Mesendoderm (in vitro differentiated cells): ENCODE data around the gene WASF1. TPM values are rescaled to one million over a fixed set of nuclear protein-coding genes. Genes with fewer than 3 reads are reported as not detected.

Experiments
- DNase-seq: peaks from one replicate; pipeline ENCODE4 v3.0.0; 2013
- H2AK5ac ChIP-seq: 2 replicates; pipeline ENCODE4 v1.6.1; 2013; ENCODE audit warnings: low read length, inconsistent platforms
- H2BK120ac ChIP-seq: 2 replicates; pipeline ENCODE4 v1.6.1; 2013; ENCODE audit warnings: low read depth, mild to moderate bottlenecking, low read length, moderate library complexity, mixed read lengths
- H2BK15ac ChIP-seq: replicated peaks from 2 replicates; pipeline ENCODE4 v1.6.1; 2013; ENCODE audit warnings: low read depth, mild to moderate bottlenecking, moderate library complexity
- H2BK5ac ChIP-seq: 2 replicates; pipeline ENCODE4 v1.6.1; 2013; ENCODE audit warnings: low read length, inconsistent platforms
- H3K18ac ChIP-seq: 2 replicates; pipeline ENCODE4 v1.6.1; 2013; ENCODE audit warnings: mild to moderate bottlenecking, low read length, mixed read lengths
- H3K23ac ChIP-seq: one replicate; pipeline ENCODE4 v1.6.1; 2013; ENCODE audit warnings: low read length
- H3K27ac ChIP-seq: 2 replicates; pipeline ENCODE4 v1.5.1; 2013; ENCODE audit warnings: low read depth, mild to moderate bottlenecking, inconsistent platforms, low read length, moderate library complexity
- H3K27me3 ChIP-seq: 2 replicates; pipeline ENCODE4 v1.6.1; 2013; ENCODE audit warnings: low read length, control low read depth, mild to moderate bottlenecking, inconsistent platforms; ENCODE audit not compliant: insufficient read depth, poor library complexity
- H3K36me3 ChIP-seq: 2 replicates; pipeline ENCODE4 v1.6.1; 2013; ENCODE audit warnings: low read length, inconsistent platforms; ENCODE audit not compliant: control insufficient read depth, insufficient read depth
- H3K4ac ChIP-seq: one replicate; pipeline ENCODE4 v1.6.1; 2013; ENCODE audit warnings: low read depth, mild to moderate bottlenecking, low read length, moderate library complexity
- H3K4me1 ChIP-seq: 2 replicates; pipeline ENCODE4 v1.6.1; 2013; ENCODE audit warnings: low read depth, low read length, inconsistent platforms; ENCODE audit not compliant: control insufficient read depth
- H3K4me2 ChIP-seq: 2 replicates; pipeline ENCODE4 v1.6.1; 2013; ENCODE audit warnings: low read length
- H3K4me3 ChIP-seq: 2 replicates; pipeline ENCODE4 v1.5.1; 2013; ENCODE audit warnings: mild to moderate bottlenecking, low read length
- H3K56ac ChIP-seq: one replicate; pipeline ENCODE4 v1.6.1; 2013; ENCODE audit warnings: low read length
- H3K79me1 ChIP-seq: 2 replicates; pipeline ENCODE4 v1.6.1; 2013; ENCODE audit warnings: low read length, inconsistent platforms
- H3K79me2 ChIP-seq: 2 replicates; pipeline ENCODE4 v1.6.1; 2013; ENCODE audit warnings: mild to moderate bottlenecking, low read length; ENCODE audit not compliant: control insufficient read depth, insufficient read depth
- H3K9ac ChIP-seq: 2 replicates; pipeline ENCODE4 v1.6.1; 2013; ENCODE audit warnings: low read length, inconsistent platforms
- H4K5ac ChIP-seq: one replicate; pipeline ENCODE4 v1.6.1; 2013; ENCODE audit warnings: low read length
- H4K8ac ChIP-seq: one replicate; pipeline ENCODE4 v1.6.1; 2013; ENCODE audit warnings: low read depth, mild to moderate bottlenecking, control low read depth, low read length, moderate library complexity
- WGBS: extraction: QIAGEN DNeasy Blood & Tissue Kit; methylation state at CpG from one replicate; pipeline ENCODE4 v1.1.7; 2013; ENCODE audit warnings: low lambda C conversion rate, missing lambda C conversion rate; ENCODE audit not compliant: insufficient coverage; ENCODE audit errors: extremely low coverage; 5-methylcytosine and 5-hydroxymethylcytosine counted together
- polyA plus RNA-seq, 2 experiments: library from polyadenylated mRNA; stranded (reverse); fragments of 200-250 nt; gene quantifications; one replicate each; pipeline ENCODE4 v1.2.3, GENCODE V29; 2013

WASF1 gene
- polyA plus RNA-seq (2013, experiment 1 of 2): 31.5 TPM
- 33.4 TPM for polyA plus RNA-seq (2013, experiment 2 of 2)

DNA sequence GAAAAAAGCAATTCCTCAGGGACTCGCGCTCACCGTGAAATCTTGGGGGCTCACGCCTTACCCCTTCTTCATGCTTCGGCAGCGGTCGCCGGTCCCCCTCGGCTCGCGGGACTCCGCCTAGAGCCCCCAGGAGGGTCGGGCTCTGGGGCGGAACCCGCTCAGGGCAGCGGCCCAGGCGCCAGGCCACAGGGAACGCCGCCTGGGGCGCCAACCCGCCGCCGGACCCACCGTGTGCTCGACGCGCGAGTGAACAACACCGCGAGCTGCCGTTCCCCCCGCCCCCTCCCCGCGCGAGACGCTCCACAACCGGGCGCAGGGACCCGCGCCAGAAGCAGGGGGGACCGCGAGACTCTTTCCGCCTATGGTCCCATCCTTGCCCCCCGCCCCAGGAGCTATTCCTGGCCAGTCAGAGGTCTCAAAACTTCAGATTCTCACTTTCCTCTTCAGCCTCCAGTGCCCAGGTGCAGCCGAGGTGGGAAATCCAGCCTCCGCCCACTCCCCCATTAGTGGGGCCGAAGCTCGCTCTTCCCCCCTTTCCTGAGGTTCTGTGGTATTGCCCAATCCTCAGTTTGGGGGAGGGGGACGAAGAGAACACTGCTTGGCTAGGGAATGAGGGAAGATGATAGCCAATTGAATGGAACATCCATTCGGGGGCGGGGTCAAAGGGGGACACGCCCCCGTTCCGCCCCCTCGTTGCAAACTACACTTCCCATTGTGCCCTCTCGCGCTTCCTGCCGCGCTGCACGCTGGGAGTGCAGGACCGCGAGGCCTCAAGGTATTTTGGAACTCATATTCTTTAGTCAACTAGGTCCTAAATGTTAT is at the start of gene WASF1:
TSS of gene WASF1 (minus strand) at position 265 of the 822 bp plus-strand sequence. CDS start 52,069 bp downstream, outside the sequence.
- Histone ChIP-seq H4K5ac (no peak within 1 kb of the TSS), H3K36me3 (no peaks in the 10 kb centered on the region), H3K4ac (no peak within 1 kb of the TSS), H3K4me1 (no peaks in the 10 kb centered on the region), H3K4me2 (peak within 1 kb of the TSS; percentile 83), H2AK5ac (no peak within 1 kb of the TSS), H2BK5ac (peak within 1 kb of the TSS; percentile 69), H3K79me2 (peaks cover 32% of the 10 kb centered on the region), H3K23ac (peak within 1 kb of the TSS; percentile 11), H3K18ac (peak within 1 kb of the TSS; percentile 15), H3K56ac (peak within 1 kb of the TSS; percentile 94), H3K4me3 (peak within 1 kb of the TSS; percentile 95), H3K27ac (peak within 1 kb of the TSS; percentile 89), H3K27me3 (no peaks in the 10 kb centered on the region), H2BK120ac (no peak within 1 kb of the TSS), H4K8ac (no peak within 1 kb of the TSS), H3K79me1 (peaks cover 13% of the 10 kb centered on the region), H2BK15ac (no peak within 1 kb of the TSS), H3K9ac (peak within 1 kb of the TSS; percentile 94)
- WGBS: no CpG with 5 or more reads among the region's 62 CpGs
- DNase-seq: peak; percentile 99

DNA sequence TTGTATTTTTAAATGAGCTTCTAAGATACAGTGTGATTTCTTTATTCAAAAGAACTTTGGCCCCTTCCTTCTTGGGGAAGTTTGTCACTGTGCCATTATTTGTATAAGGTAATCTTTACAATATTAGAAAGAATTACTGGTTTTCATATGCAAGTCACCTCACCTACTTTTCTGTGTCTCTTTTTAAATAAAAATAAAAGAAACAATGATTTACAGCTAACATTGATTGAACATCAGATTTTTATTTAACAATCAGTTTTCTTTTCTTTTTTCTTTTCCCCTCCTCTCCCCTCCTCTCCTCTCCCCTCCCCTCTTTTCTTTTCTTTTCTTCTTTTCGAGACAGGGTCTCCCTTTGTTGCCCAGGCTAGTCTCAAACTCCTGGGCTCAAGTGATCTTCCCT is 46.8 kb upstream of the WASF1 start:
- Histone ChIP-seq H3K27ac (no peak overlapping the region), H2BK5ac (no peak overlapping the region), H2AK5ac (no peak overlapping the region), H3K56ac (no peak overlapping the region), H2BK15ac (no peak overlapping the region), H3K18ac (no peak overlapping the region), H3K79me1 (no peaks in the 10 kb centered on the region), H4K8ac (no peak overlapping the region), H3K79me2 (no peaks in the 10 kb centered on the region), H3K23ac (no peak overlapping the region), H3K4me1 (no peaks in the 10 kb centered on the region), H3K4ac (no peak overlapping the region), H4K5ac (no peak overlapping the region), H3K4me3 (no peak overlapping the region), H3K36me3 (no peaks in the 10 kb centered on the region), H2BK120ac (no peak overlapping the region), H3K27me3 (no peaks in the 10 kb centered on the region), H3K4me2 (no peak overlapping the region), H3K9ac (no peak overlapping the region)
- WGBS: no CpG with 5 or more reads among the region's 1 CpG
- no peak for DNase-seq

DNA sequence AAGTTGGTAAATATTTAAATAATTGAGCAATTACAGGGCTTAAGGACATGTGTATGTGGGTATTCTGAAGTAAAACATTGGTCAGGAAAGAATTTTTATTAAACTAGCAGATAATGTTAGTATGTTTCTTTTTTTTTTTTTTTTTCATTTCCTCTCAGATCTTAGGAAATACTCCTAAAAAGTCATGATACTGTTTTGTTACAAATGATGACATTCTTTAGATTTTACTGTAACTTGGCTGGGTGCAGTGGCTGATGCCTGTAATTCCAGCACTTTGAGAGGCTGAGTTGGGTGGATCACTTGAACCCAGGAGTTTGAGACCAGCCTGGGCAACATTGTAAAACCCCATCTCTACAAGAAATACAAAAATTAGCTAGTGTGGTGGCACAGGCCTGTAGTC is 42.3 kb upstream of the WASF1 start:
- no peak for DNase-seq
- Histone ChIP-seq H3K79me2 (no peaks in the 10 kb centered on the region), H3K36me3 (no peaks in the 10 kb centered on the region)

DNA sequence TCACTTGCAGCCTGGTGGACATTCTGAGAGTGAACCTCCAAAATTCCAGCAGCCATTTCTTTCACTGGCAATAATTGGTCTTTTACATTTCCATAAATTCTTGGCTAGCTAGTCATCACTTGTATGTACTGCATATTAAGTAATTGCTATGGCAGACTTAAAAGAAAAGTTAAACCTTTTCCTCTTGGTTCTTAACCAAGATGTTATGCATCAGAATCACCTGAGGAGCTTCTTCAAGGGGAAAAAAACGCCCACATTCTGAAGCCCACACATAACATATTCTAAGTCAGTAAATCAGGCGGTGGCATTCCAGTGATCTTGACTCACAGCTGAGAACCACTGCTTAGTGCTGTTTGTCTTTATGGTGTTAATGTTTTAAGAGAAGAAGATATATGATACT is 37.8 kb upstream of the WASF1 start:
- Histone ChIP-seq H3K18ac (no peak overlapping the region), H3K23ac (no peak overlapping the region), H3K27me3 (no peaks in the 10 kb centered on the region), H3K56ac (no peak overlapping the region), H3K4me3 (no peak overlapping the region), H3K27ac (no peak overlapping the region), H2AK5ac (no peak overlapping the region), H3K79me1 (no peaks in the 10 kb centered on the region), H4K5ac (no peak overlapping the region), H3K79me2 (no peaks in the 10 kb centered on the region), H3K36me3 (peaks cover 2% of the 10 kb centered on the region), H2BK120ac (no peak overlapping the region), H2BK5ac (no peak overlapping the region), H4K8ac (no peak overlapping the region), H3K9ac (no peak overlapping the region), H3K4me2 (no peak overlapping the region), H2BK15ac (no peak overlapping the region), H3K4me1 (no peaks in the 10 kb centered on the region), H3K4ac (no peak overlapping the region)
- WGBS: no CpG with 5 or more reads among the region's 2 CpGs
- DNase-seq: peak; percentile 39

More for the DNA sequence above, 42.3 kb upstream of the WASF1 start:
- Histone ChIP-seq H3K9ac (no peak overlapping the region), H3K79me1 (no peaks in the 10 kb centered on the region), H2BK5ac (no peak overlapping the region), H3K56ac (no peak overlapping the region), H3K27me3 (no peaks in the 10 kb centered on the region), H2BK15ac (no peak overlapping the region), H2AK5ac (no peak overlapping the region), H3K4me3 (no peak overlapping the region), H3K27ac (no peak overlapping the region), H4K8ac (no peak overlapping the region), H3K18ac (no peak overlapping the region), H3K4me2 (no peak overlapping the region), H2BK120ac (no peak overlapping the region), H3K4ac (no peak overlapping the region), H3K23ac (no peak overlapping the region), H4K5ac (no peak overlapping the region), H3K4me1 (no peaks in the 10 kb centered on the region)

DNA sequence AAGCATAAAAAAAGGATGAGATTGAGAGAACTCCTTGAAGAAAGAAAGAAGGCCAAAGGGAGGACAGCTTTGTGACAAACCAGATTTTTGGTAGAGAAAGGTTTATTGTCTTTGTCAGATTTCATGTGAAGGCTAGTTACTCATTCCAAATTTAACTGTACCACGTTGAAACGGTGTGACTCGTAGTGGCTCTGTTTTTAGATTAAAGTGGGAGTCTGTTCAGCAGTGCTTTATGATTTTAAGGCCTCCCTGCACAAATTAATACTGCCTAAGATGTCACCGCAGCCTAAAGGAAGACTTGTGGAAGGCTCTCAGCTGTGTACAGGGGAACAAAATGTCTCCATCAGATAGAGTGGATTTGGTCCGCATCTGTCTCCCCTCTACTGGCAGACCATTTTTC is 36.7 kb upstream of the WASF1 start:
- H3K23ac ChIP-seq: no peak overlapping the region
- DNase-seq: no peak
- WGBS: no CpG with 5 or more reads among the region's 5 CpGs
- H4K8ac ChIP-seq: no peak overlapping the region
- H4K5ac ChIP-seq: no peak overlapping the region
- no peaks in the 10 kb centered on the region for H3K79me1 ChIP-seq
- no peak overlapping the region for H3K4ac ChIP-seq
- H3K36me3 ChIP-seq: peaks cover 2% of the 10 kb centered on the region
- H2BK15ac ChIP-seq: no peak overlapping the region
- H2BK120ac ChIP-seq: no peak overlapping the region
- H3K18ac ChIP-seq: no peak overlapping the region
- no peak overlapping the region for H3K27ac ChIP-seq
- H2BK5ac ChIP-seq: no peak overlapping the region
- H3K27me3 ChIP-seq: no peaks in the 10 kb centered on the region
- H3K4me2 ChIP-seq: no peak overlapping the region
- no peaks in the 10 kb centered on the region for H3K79me2 ChIP-seq
- H3K4me1 ChIP-seq: no peaks in the 10 kb centered on the region
- no peak overlapping the region for H2AK5ac ChIP-seq
- no peak overlapping the region for H3K4me3 ChIP-seq
- H3K56ac ChIP-seq: no peak overlapping the region
- no peak overlapping the region for H3K9ac ChIP-seq

DNA sequence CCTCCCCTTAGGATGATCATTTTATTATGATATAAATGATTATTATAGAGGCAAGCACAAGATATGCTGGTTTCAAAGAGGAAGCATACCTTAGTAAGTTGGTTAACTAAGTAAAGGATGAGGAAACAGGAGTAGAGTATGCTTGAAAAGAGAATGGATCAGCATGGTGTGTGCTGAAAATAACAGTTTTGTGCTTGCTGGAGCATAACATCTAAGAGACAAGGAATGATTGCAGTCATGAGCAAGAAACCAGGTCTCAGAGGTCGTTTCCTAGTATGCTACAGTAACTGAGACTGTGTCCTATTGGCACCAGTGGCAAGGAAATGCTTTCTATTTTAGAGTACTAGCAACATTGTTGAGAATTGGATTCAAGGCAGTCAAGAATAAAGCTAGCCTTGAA is 34.9 kb upstream of the WASF1 start:
- Histone ChIP-seq H4K5ac (no peak overlapping the region), H3K36me3 (peaks cover 2% of the 10 kb centered on the region)
- no peak for DNase-seq

More for the DNA sequence above, 34.9 kb upstream of the WASF1 start:
- H3K27me3 ChIP-seq: no peaks in the 10 kb centered on the region
- no peaks in the 10 kb centered on the region for H3K4me1 ChIP-seq
- H3K23ac ChIP-seq: no peak overlapping the region
- H2AK5ac ChIP-seq: no peak overlapping the region
- H2BK15ac ChIP-seq: no peak overlapping the region
- H3K56ac ChIP-seq: no peak overlapping the region
- no peak overlapping the region for H2BK120ac ChIP-seq
- H4K8ac ChIP-seq: no peak overlapping the region
- H3K4ac ChIP-seq: no peak overlapping the region
- H3K9ac ChIP-seq: no peak overlapping the region
- H3K79me1 ChIP-seq: no peaks in the 10 kb centered on the region
- H3K18ac ChIP-seq: no peak overlapping the region
- no peak overlapping the region for H3K4me3 ChIP-seq
- no peak overlapping the region for H2BK5ac ChIP-seq
- no CpG with 5 or more reads among the region's 1 CpG for WGBS
- no peak overlapping the region for H3K4me2 ChIP-seq
- H3K27ac ChIP-seq: no peak overlapping the region
- H3K79me2 ChIP-seq: no peaks in the 10 kb centered on the region
